Sciatic nerve (tissue), 2 donors: ENCODE data around the gene SPATA12. TPM values are rescaled to one million over a fixed set of nuclear protein-coding genes. Genes with fewer than 3 reads are reported as not detected.

Source experiments
- ATAC-seq: fragments of 200-7000 bp; cut with Tn5 transposase; one replicate; pipeline ENCODE4 v1.9.1; 2020; ENCODE audit warnings: mild to moderate bottlenecking, moderate library complexity
- DNase-seq: peaks from one replicate; pipeline ENCODE4 v3.0.0-alpha.2; 2020; ENCODE audit warnings: low spot score
- intact Hi-C: fragments of 100-400 bp; cut with DNase I; formaldehyde crosslinking; loops from one replicate; pipeline ENCODE4 v1.14.2; 2022
- total RNA-seq: library from RNA; stranded (reverse); fragmentation: NEBNext Ultra II Directional; extraction: Animal tissue kit (Norgen Biotek cat#: 25700); gene quantifications from one replicate; pipeline ENCODE4 v1.2.1, GENCODE V29; 2021
- donor health status: DM: no; HTN: no; CAD: no.
- donor health status: DM: no; HTN: no; CAD: no.

Gene SPATA12
- not detected for total RNA-seq

GRCh38 chr3:57060089-57060821 lies at the start of gene SPATA12:
Gene SPATA12 (plus strand): TSS chr3:57060664. CDS start chr3:57073695, 13,031 bp downstream.
- DNase-seq (peak; percentile 69), ATAC-seq (peak; percentile 89)
- intact Hi-C loops: no loop called here

GRCh38 chr3:57011022-57011421 lies 49.4 kb upstream of the SPATA12 start:
- ATAC-seq (no peak), DNase-seq (no peak)
- intact Hi-C loops: no loop called here

DNA sequence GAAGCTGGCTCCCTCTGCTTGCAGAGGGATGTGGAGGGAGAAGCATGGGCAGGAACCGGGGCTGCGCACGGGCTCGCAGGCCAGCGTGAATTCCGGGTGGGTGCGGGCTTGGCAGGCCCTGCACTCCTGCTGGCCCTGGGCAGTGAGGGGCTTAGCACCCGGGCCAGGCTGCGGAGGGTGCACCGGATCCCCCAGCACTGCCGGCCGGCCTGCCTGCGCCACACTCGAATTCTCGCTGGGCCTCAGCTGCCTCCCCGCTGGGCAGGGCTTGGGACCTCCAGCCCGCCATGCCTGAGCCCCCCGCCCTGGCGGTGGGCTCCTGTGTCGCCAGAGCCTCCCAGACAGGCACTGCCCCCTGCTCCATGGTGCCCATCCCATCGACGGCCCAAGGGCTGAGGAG lies 47.6 kb upstream of the SPATA12 start:
- no peak for ATAC-seq
- no peak for DNase-seq
- intact Hi-C loops: no loop called here

DNA sequence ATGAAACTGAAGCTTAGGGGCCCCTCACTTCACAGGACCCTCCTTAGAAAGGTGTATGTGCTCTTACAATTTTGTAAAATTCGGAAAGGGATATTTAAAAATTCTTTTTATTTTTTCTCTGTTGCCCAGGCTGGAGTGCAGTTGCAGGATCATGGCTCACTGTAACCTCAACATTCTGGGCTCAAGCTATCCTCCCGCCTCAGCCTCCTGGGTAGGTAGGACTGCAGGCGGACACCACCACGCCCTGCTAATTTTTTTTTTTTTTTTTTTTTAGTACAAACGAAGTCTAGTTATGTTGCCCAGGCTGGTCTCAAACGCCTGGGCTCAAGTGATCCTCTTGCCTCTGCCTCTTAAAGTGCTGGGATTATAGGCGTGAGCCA lies 45.1 kb upstream of the SPATA12 start:
- ATAC-seq (no peak), DNase-seq (no peak)
- intact Hi-C loops: no loop called here

- intact Hi-C loops: no loop called here
- ATAC-seq (no peak), DNase-seq (no peak)
Observed at GRCh38 chr3:57015912-57016311, 44.6 kb upstream of the SPATA12 start.

GRCh38 chr3:57017459-57017845 lies 43.0 kb upstream of the SPATA12 start:
- intact Hi-C loops: no loop called here
- DNase-seq: no peak
- ATAC-seq: no peak

GRCh38 chr3:57018246-57018645 lies 42.2 kb upstream of the SPATA12 start:
- intact Hi-C loops: no loop called here
- no peak for ATAC-seq
- DNase-seq: no peak

GRCh38 chr3:57019057-57019456 lies 41.4 kb upstream of the SPATA12 start:
- intact Hi-C loops: no loop called here
- ATAC-seq (no peak), DNase-seq (no peak)

- intact Hi-C loops: no loop called here
- DNase-seq (no peak), ATAC-seq (no peak)
Observed at GRCh38 chr3:57025237-57025636, 35.2 kb upstream of the SPATA12 start.

GRCh38 chr3:57026944-57027343 lies 33.5 kb upstream of the SPATA12 start:
- intact Hi-C loops: no loop called here
- DNase-seq: no peak
- no peak for ATAC-seq

- no peak for ATAC-seq
- no peak for DNase-seq
- intact Hi-C loops: no loop called here
Observed at GRCh38 chr3:57029383-57029782, 31.1 kb upstream of the SPATA12 start.

DNA sequence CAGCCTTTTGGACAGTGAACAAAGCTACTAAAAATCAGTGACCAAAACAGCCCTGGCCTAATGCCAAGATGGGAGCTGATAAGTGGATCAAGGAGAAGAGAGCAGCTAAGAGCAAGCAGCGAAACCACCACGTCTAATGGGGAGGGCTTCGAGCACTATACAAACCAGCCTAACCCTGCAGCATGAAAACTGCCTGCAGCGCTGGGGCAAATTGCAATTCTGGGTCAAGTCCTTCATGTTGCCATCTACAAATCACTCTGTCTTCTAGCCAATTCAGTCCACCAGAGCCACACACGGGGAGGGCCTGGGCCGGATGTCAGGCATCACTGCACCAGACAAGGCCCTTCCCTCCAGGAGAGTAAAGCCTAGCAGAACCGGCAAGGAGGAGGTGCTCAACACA lies 30.5 kb upstream of the SPATA12 start:
- ATAC-seq (no peak), DNase-seq (no peak)
- intact Hi-C loops: no loop called here

DNA sequence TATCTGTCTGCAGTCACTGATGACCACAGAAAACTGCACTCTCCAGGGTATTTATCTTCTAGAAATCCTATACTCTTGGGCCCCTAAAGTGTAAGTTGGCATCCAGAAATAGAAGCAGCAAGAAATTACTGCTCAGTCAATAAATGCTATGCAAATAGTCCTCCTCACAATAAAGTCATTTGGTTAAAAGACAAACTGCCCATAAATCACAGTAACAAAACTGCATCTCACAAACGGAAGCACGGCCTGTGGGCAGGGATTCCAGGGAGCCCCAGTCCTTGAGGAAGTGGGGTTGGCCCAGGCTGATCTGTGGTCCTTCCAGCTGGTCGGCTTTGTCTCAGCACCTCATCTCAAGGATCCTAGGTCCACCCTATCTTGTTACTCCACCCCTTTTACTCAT lies 29.7 kb upstream of the SPATA12 start:
- intact Hi-C loops: no loop called here
- no peak for DNase-seq
- ATAC-seq: no peak

- intact Hi-C loops: no loop called here
- ATAC-seq (peak; percentile 80), DNase-seq (no peak)
Observed at GRCh38 chr3:57031631-57032541, 28.6 kb upstream of the SPATA12 start.

DNA sequence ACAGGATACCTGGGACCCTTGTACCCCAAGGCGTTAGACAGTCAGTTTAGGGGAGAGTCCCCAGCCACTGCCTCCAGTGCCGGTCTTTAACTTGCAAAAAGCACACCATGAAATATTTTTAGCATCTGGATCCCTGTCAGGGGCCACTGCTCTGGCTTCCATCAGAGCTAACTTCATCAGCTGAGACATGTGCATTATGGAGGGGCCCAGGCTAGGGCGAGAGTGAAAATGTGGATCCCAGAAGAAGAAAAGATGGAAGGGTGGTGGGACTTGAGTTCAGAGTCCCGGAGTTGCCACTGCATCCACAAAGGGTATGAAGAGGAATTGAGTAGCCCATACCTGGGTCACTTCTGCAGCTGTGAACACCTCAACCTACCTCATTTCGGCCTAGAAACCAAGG lies 23.5 kb upstream of the SPATA12 start:
- DNase-seq (no peak), ATAC-seq (no peak)
- intact Hi-C loops: no loop called here

- ATAC-seq (no peak), DNase-seq (no peak)
- intact Hi-C loops: no loop called here
Observed at GRCh38 chr3:57038466-57039164, 21.8 kb upstream of the SPATA12 start.

DNA sequence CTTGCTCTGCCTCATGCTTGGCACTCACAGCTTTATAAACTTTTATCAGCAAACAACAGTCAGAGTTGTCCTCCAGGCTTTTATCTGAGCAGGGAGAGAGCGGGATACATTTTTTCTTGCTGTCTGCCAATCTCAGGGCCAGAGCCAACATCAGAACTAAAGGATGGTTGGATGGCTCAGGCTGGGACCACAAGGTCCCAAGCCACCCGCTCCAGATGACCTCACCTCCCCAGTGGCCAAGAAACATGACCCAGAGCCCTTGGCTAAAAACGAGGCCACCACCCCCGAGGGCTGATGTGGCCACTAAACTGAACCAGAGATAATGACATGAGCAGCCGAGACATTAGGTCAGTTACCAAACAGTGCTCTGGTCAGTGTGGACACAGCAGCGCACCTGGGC lies 18.8 kb upstream of the SPATA12 start:
- intact Hi-C loops: no loop called here
- no peak for DNase-seq
- ATAC-seq: peak; percentile 42

- ATAC-seq: no peak
- DNase-seq: no peak
- intact Hi-C loops: no loop called here
Observed at GRCh38 chr3:57043518-57043917, 16.9 kb upstream of the SPATA12 start.

GRCh38 chr3:57046101-57046765 lies 14.2 kb upstream of the SPATA12 start:
- DNase-seq (no peak), ATAC-seq (no peak)
- intact Hi-C loops: no loop called here
